NB4 (cell line): ENCODE results near the gene SHH.

Source experiments
- CTCF ChIP-seq: IDR thresholded peaks from one replicate; pipeline ENCODE4 v1.5.1; 2012; ENCODE audit warnings: low read depth, low read length
- MAX ChIP-seq: IDR thresholded peaks from 2 replicates; pipeline ENCODE4 v1.6.1; 2011; ENCODE audit warnings: low read depth, low read length

GRCh38 chr7:155844526-155844925, 32.3 kb upstream of the SHH start:
- TF ChIP-seq MAX = no peak
- no peak for TF ChIP-seq CTCF
